A549 (cell line): ENCODE results near the gene HNRNPLL.

ENCODE experiments used
- CTCF ChIP-seq: fragments of >200 bp; sonication (Bioruptor Twin); formaldehyde crosslinking; IDR thresholded peaks from 3 replicates; pipeline ENCODE4 v1.5.1; 2016
- ESRRA ChIP-seq: fragments of 150-350 bp; IDR thresholded peaks from 2 replicates; pipeline ENCODE4 v1.6.1; 2014; ENCODE audit warnings: mild to moderate bottlenecking, low read length, borderline replicate concordance
- HDAC2 ChIP-seq: fragments of 200-600 bp; sonication (generic); IDR thresholded peaks from 2 replicates; pipeline ENCODE4 v1.6.1; 2016
- POLR2A ChIP-seq: IDR thresholded peaks from 2 replicates; pipeline ENCODE4 v1.6.1; 2012; ENCODE audit warnings: mild to moderate bottlenecking, low read length

GRCh38 chr2:38598200-38598990 is 4.3 kb downstream of the HNRNPLL start:
- TF ChIP-seq HDAC2 (no peak), CTCF (no peak), POLR2A (no peak), ESRRA (no peak)
